Thymus (tissue), 11 donors: ENCODE measurements around the gene FAM120B. TPM values are rescaled to one million over a fixed set of nuclear protein-coding genes. Genes with fewer than 3 reads are reported as not detected.

Experiments
- DNase-seq, 9 donors: peaks; one replicate each; pipeline ENCODE4 v3.0.0-alpha.2; 2013; ENCODE audit warnings: low spot score in 9 of 9, low read depth in 6 of 9, missing footprints in 1 of 9
- H3K27ac ChIP-seq, 2 donors: one replicate each; pipeline ENCODE4 v1.5.1; 2013; ENCODE audit warnings: control low read depth in 1 of 2, low read depth in 1 of 2, low read length in 1 of 2, mild to moderate bottlenecking in 1 of 2, moderate library complexity in 1 of 2
- H3K27me3 ChIP-seq, 2 donors: one replicate each; pipeline ENCODE4 v1.5.1; 2013; ENCODE audit warnings: low read length in 1 of 2; ENCODE audit not compliant: control insufficient read depth in 2 of 2, insufficient read depth in 1 of 2
- H3K36me3 ChIP-seq, 2 donors: one replicate each; pipeline ENCODE4 v1.5.1; 2013; ENCODE audit warnings: low read length in 1 of 2, mild to moderate bottlenecking in 1 of 2, moderate library complexity in 1 of 2; ENCODE audit not compliant: control insufficient read depth in 2 of 2, insufficient read depth in 2 of 2
- H3K4me1 ChIP-seq, 2 donors: one replicate each; pipeline ENCODE4 v1.5.1; 2013; ENCODE audit warnings: low read length in 2 of 2; ENCODE audit not compliant: control insufficient read depth in 2 of 2, insufficient read depth in 2 of 2
- H3K4me3 ChIP-seq, 2 donors: one replicate each; pipeline ENCODE4 v1.5.1; 2013; ENCODE audit warnings: low read length in 2 of 2, control low read depth in 1 of 2, mild to moderate bottlenecking in 1 of 2
- H3K9me3 ChIP-seq, 2 donors: one replicate each; pipeline ENCODE4 v1.5.1; 2013; ENCODE audit warnings: low read length in 1 of 2, mild to moderate bottlenecking in 1 of 2; ENCODE audit not compliant: control insufficient read depth in 2 of 2, insufficient read depth in 1 of 2
- WGBS: extraction: QIAGEN DNeasy Blood & Tissue Kit; methylation state at CpG from one replicate; pipeline ENCODE4 v1.1.7; 2013; 5-methylcytosine and 5-hydroxymethylcytosine counted together
- polyA plus RNA-seq: library from polyadenylated mRNA; stranded (reverse); fragments of 200-250 nt; gene quantifications from one replicate; pipeline ENCODE4 v1.2.3, GENCODE V29; 2013
- total RNA-seq: library from RNA; stranded (reverse); fragments of 120-200 nt; gene quantifications from one replicate; pipeline ENCODE4 v1.2.4, GENCODE V29; 2013
- donor health status: healthy.

FAM120B gene
- total and polyA plus RNA-seq, 2 donors, result 12.1 to 13.6 TPM

- no peak for DNase-seq
- Histone ChIP-seq H3K4me3 (no peak overlapping the region), H3K27me3 (no peaks in the 10 kb centered on the region), H3K4me1 (no peaks in the 10 kb centered on the region), H3K36me3 (peaks cover 37 to 39% of the 10 kb centered on the region in 2 donors), H3K9me3 (no peaks in the 10 kb centered on the region), H3K27ac (no peak overlapping the region)
- 99% methylated on average over 4 of the region's 4 CpGs for WGBS
Measured at GRCh38 chr6:170365121-170365520, 58.6 kb downstream of the FAM120B start.

DNA sequence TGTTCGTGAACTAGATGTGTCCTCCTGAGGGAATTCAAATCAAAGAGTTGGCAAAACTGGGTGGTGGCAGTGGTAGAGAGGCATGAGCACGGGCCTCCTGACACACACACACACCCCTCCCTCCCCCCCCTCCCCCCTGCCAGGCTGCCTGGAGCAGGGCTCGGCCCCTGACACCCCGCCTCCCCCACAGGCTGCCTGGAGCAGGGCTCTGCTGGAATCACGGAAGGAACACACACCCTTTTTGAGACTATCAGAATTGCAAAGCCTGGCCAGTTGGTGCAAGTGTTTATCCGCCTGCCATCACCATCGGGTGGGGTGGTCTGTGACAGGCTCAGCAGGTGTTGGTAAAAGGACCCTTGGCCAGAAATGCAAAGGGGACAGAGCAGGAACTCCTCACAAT is 59.0 kb downstream of the FAM120B start:
- Histone ChIP-seq H3K27ac (no peak overlapping the region), H3K27me3 (no peaks in the 10 kb centered on the region), H3K4me3 (no peak overlapping the region), H3K36me3 (peaks cover 33 to 40% of the 10 kb centered on the region in 2 donors), H3K9me3 (no peaks in the 10 kb centered on the region), H3K4me1 (no peaks in the 10 kb centered on the region)
- 94% methylated on average over 7 of the region's 7 CpGs for WGBS
- DNase-seq, result no peak

DNA sequence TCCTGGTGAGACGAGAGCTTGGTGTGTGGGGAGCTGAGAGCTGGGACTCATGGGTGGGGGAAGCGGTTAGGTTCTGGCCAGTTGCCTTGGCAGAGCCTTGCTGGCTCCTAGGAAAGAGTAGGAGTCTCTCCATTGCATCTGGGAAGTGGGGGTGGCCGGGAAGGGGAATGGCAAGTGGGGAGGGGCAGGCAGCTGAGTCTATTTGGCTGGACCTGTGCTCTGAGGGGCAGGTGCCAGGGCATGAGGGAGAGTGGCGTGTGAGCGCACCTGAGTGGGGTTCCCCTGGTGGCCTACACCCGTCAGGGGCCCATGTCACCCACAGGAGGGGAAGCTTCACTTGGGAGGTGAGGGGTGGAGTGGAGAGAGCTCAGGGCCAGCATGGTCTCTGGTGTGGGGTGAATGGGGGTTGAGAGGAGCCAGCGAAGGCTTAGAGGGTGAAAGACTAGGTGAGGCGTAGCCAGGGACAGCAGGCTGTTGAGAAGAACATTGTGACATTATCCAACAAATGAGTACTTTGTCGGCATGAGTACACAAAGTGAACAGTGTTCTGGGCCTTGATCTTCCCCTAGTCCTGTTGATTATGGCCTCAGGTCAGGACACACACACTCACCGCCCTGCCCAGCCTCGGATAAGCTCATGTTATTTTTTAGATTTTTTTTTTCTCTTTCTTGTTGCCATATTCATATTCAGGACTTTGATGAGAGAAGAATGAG is 59.8 kb downstream of the FAM120B start:
- no peak for DNase-seq
- H3K9me3 ChIP-seq, result no peaks in the 10 kb centered on the region
- no peak overlapping the region for H3K27ac ChIP-seq
- H3K27me3 ChIP-seq, result no peaks in the 10 kb centered on the region
- H3K36me3 ChIP-seq, result peaks cover 28 to 43% of the 10 kb centered on the region in 2 donors
- no peak overlapping the region for H3K4me3 ChIP-seq
- no peaks in the 10 kb centered on the region for H3K4me1 ChIP-seq
- 97% methylated on average over 11 of the region's 11 CpGs for WGBS

DNA sequence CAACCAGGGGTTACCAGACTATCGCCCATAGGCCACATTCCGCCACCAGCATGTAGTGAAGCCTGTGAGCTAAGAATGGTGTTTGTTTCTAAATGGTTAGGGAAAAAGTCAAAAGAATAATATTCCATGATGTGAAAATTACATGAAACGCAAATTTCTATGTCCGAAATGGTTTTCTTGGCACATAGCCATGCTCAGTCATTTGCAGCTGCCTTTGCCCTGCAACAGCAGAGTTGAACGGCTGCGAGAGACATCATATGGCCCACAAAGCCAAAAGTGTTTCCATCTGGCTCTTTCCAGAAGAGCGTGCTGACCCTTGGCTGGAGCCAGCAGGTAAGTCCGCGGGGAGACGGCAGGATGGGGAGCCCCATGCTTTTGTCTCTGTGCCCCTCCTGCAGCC is 60.7 kb downstream of the FAM120B start:
- Histone ChIP-seq H3K27me3 (no peaks in the 10 kb centered on the region), H3K36me3 (peaks cover 24 to 39% of the 10 kb centered on the region in 2 donors), H3K9me3 (no peaks in the 10 kb centered on the region), H3K27ac (no peak overlapping the region), H3K4me3 (no peak overlapping the region), H3K4me1 (no peaks in the 10 kb centered on the region)
- WGBS, result 94% methylated on average over 10 of the region's 10 CpGs
- DNase-seq, result no peak

DNA sequence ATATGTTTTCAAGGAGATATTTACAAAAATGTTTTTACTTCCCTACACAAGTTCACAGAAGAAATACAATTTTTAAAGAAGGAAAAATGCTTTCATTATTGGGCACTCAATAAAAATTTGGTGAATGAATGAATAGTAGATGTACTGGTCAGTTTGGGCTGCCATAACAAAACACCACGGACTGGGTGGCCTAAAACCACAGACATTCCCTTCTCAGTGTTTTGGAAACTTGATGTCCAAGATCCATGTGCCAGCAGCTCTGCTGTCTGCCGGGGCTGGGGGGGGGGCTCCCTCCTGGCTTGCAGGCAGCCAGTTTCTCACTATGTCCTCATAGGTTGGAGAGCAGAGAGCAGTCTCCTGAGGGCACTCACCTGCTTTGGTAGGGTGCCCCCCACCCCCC is 62.0 kb downstream of the FAM120B start:
- Histone ChIP-seq H3K27me3 (no peaks in the 10 kb centered on the region), H3K4me3 (no peak overlapping the region), H3K27ac (no peak overlapping the region), H3K9me3 (no peaks in the 10 kb centered on the region), H3K36me3 (peaks cover 17 to 35% of the 10 kb centered on the region in 2 donors), H3K4me1 (no peaks in the 10 kb centered on the region)
- over 99% methylated on average over 2 of the region's 2 CpGs for WGBS
- DNase-seq, result no peak

- DNase-seq, result no peak
- WGBS, result 96% methylated on average over 5 of the region's 5 CpGs
- H3K27me3 ChIP-seq, result no peaks in the 10 kb centered on the region
- no peaks in the 10 kb centered on the region for H3K9me3 ChIP-seq
- H3K27ac ChIP-seq, result no peak overlapping the region
- peaks cover 14 to 35% of the 10 kb centered on the region in 2 donors for H3K36me3 ChIP-seq
- no peaks in the 10 kb centered on the region for H3K4me1 ChIP-seq
- H3K4me3 ChIP-seq, result no peak overlapping the region
Measured at GRCh38 chr6:170369403-170369802, 62.8 kb downstream of the FAM120B start.

GRCh38 chr6:170370416-170370815 is 63.9 kb downstream of the FAM120B start:
- Histone ChIP-seq H3K9me3 (no peaks in the 10 kb centered on the region), H3K4me3 (no peak overlapping the region), H3K4me1 (no peaks in the 10 kb centered on the region), H3K36me3 (peaks cover 16 to 30% of the 10 kb centered on the region in 2 donors), H3K27me3 (no peaks in the 10 kb centered on the region), H3K27ac (no peak overlapping the region)
- DNase-seq, result no peak
- WGBS, result 96% methylated on average over 6 of the region's 6 CpGs

- peaks cover 20 to 33% of the 10 kb centered on the region in 2 donors for H3K36me3 ChIP-seq
- peaks cover 0 to 2% of the 10 kb centered on the region in 2 donors for H3K4me1 ChIP-seq
- no peak for DNase-seq
- H3K9me3 ChIP-seq, result no peaks in the 10 kb centered on the region
- H3K27me3 ChIP-seq, result no peaks in the 10 kb centered on the region
- 95% methylated on average over 4 of the region's 4 CpGs for WGBS
- no peak overlapping the region for H3K4me3 ChIP-seq
- H3K27ac ChIP-seq, result no peak overlapping the region
Measured at GRCh38 chr6:170371080-170371479, 64.5 kb downstream of the FAM120B start.

- no peak for DNase-seq
- Histone ChIP-seq H3K27me3 (no peaks in the 10 kb centered on the region), H3K36me3 (peaks cover 20 to 34% of the 10 kb centered on the region in 2 donors), H3K4me1 (peaks cover 0 to 2% of the 10 kb centered on the region in 2 donors), H3K27ac (no peak overlapping the region), H3K4me3 (no peak overlapping the region), H3K9me3 (no peaks in the 10 kb centered on the region)
- 95% methylated on average over 8 of the region's 8 CpGs for WGBS
Measured at GRCh38 chr6:170371588-170371987, 65.0 kb downstream of the FAM120B start.
